HFF-Myc (cell line): ENCODE measurements around the gene UCK1.
A peak's percentile ranks its signal among the peaks of the same experiment; 100 is the strongest.

Experiments used
- DNase-seq: peaks from one replicate; pipeline ENCODE4 v3.0.0-alpha.2; 2011; ENCODE audit warnings: low read depth; ENCODE audit errors: extremely low read depth
- H3K4me3 ChIP-seq: replicated peaks from 2 replicates; pipeline ENCODE4 v1.5.1; 2011; ENCODE audit warnings: low read depth, mild to moderate bottlenecking, control low read depth, low read length
- TF ChIP-seq, protein P1 (sequence below): IDR thresholded peaks from 2 replicates; pipeline ENCODE4 v1.5.1; 2012; ENCODE audit warnings: mild to moderate bottlenecking, low read depth, low read length, control low read depth; ENCODE audit errors: missing control alignments

The UCK1 gene

GRCh38 chr9:131511880-131512279 is 19.2 kb downstream of the UCK1 start:
- no peak overlapping the region for H3K4me3 ChIP-seq
- DNase-seq: no peak
- TF ChIP-seq, protein P1, sequence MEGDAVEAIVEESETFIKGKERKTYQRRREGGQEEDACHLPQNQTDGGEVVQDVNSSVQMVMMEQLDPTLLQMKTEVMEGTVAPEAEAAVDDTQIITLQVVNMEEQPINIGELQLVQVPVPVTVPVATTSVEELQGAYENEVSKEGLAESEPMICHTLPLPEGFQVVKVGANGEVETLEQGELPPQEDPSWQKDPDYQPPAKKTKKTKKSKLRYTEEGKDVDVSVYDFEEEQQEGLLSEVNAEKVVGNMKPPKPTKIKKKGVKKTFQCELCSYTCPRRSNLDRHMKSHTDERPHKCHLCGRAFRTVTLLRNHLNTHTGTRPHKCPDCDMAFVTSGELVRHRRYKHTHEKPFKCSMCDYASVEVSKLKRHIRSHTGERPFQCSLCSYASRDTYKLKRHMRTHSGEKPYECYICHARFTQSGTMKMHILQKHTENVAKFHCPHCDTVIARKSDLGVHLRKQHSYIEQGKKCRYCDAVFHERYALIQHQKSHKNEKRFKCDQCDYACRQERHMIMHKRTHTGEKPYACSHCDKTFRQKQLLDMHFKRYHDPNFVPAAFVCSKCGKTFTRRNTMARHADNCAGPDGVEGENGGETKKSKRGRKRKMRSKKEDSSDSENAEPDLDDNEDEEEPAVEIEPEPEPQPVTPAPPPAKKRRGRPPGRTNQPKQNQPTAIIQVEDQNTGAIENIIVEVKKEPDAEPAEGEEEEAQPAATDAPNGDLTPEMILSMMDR: no peak

DNA sequence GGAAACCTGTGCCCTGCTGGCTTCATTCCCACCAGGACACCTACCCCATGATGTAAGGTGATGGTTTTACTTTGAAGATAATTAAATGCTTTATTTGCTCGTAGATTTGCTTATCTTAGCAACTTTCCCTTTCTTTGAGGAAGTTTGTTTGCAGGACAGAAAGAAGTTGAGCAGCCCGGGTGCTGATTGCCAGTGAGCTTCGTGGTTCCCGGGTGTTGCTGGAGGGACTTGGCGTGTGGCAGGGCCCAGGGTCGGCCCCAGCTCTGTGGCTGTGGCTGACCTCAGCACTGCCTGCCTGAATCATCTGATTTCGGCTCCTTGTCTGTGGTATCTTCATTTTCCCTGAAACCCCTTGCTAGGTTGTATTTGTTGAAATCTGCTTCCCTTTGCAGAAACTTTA is 19.6 kb downstream of the UCK1 start:
- TF ChIP-seq, protein P1: no peak
- DNase-seq: no peak
- no peak overlapping the region for H3K4me3 ChIP-seq

- H3K4me3 ChIP-seq: no peak overlapping the region
- TF ChIP-seq, protein P1: no peak
- DNase-seq: no peak
These were observed 26.1 kb downstream of the UCK1 start for GRCh38 chr9:131505012-131505411.

- TF ChIP-seq, protein P1: no peak
- DNase-seq: no peak
- peak overlapping the region; percentile 76 for H3K4me3 ChIP-seq
These were observed 27.2 kb downstream of the UCK1 start for GRCh38 chr9:131503626-131504465.

- DNase-seq: peak; percentile 39
- H3K4me3 ChIP-seq: peak within 1 kb of the TSS; percentile 76
- TF ChIP-seq, protein P1: no peak
These were observed 28.1 kb downstream of the UCK1 start, which contains the start of gene POMT1 for GRCh38 chr9:131502781-131503625. TSS of gene POMT1 (plus strand) at chr9:131502918. CDS start at chr9:131504219, 1,301 bp downstream.

DNA sequence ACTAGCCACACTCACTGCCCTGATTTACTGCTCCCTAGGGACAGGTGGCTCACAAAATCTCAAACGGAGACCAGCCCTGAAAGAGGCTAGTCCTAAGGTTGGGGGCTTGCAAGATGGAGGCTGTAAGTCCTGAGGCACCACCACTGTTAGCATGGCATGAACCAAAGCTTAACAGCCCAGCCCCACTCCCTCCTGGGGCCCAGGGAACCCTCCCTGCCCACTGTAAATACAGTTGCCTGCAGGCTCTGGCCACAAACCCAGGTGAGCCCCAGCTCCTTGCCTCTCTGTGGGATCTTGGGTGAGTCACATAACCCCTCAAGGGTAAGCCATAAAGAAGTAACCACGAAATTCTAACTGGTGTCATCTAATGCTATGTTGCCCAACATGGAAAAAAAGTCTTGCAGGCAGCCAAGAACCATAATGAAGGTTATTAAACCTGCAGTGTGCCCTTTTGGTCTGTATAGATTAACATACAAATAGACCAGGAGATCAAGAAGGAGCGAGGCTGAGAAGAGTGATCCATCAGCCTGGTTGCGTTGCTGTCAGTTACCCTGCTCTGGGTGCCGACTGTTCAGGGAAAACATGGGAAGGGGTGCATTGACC is 30.0 kb downstream of the UCK1 start:
- no peak overlapping the region for H3K4me3 ChIP-seq
- TF ChIP-seq, protein P1: no peak
- no peak for DNase-seq
